ENCODE measurements around the gene TEDC1.

- no peak for TF ChIP-seq CTCF (IDR thresholded peaks at IDR 0.05)
- TF ChIP-seq POLR2A (IDR thresholded peaks at IDR 0.05), result no peak
Observed at GRCh38 chr14:105490267-105490571, 827 bp upstream of the TEDC1 start.

Measured in body of pancreas (tissue), 4 donors.